Body of pancreas (tissue), 4 donors: Measurements from ENCODE around the gene EED.

Experiments
- CTCF ChIP-seq, 7 experiments: fragments of 450-650 bp in 4 of 7; fragments of 200-600 bp in 3 of 7; sonication (generic) in 3 of 7; IDR thresholded peaks; one replicate each; pipeline ENCODE4 v1.5.1; 2016 to 2019; ENCODE audit warnings: antibody characterized with exemption in 7 of 7
- POLR2A ChIP-seq, 3 donors: fragments of 450-650 bp; IDR thresholded peaks; one replicate each; pipeline ENCODE4 v1.6.1; 2016; ENCODE audit warnings: antibody characterized with exemption in 3 of 3, mild to moderate bottlenecking in 2 of 3

- TF ChIP-seq CTCF (IDR thresholded peaks at IDR 0.05) (no peak), POLR2A (IDR thresholded peaks at IDR 0.05) (no peak)
Measured at GRCh38 chr11:86294026-86294425, 49.5 kb downstream of the EED start.
